HL-60/S4 (cell line): ENCODE measurements around the gene NAB2.

Source experiments
- in situ Hi-C: fragments of 300-500 bp; cut with MboI; formaldehyde crosslinking; loops from 2 replicates; pipeline ENCODE4 v1.14.3; 2022; ENCODE audit warnings: low sequenced_read_pairs

The NAB2 gene

GRCh38 chr12:57093415-57094207, 4.7 kb downstream of the NAB2 start:
- in situ Hi-C loops, result no loop called here

GRCh38 chr12:57094208-57095160, 5.6 kb downstream of the NAB2 start:
- in situ Hi-C loops, result no loop called here

GRCh38 chr12:57095440-57095839, 6.5 kb downstream of the NAB2 start:
- in situ Hi-C loops, result no loop called here

GRCh38 chr12:57096099-57096572, 7.2 kb downstream of the NAB2 start:
- in situ Hi-C loops, result no loop called here

- in situ Hi-C loops, result no loop called here
Observed at GRCh38 chr12:57096748-57097553, 8.0 kb downstream of the NAB2 start.

- in situ Hi-C loops, result no loop called here
Observed at GRCh38 chr12:57097554-57097835, 8.6 kb downstream of the NAB2 start.

- in situ Hi-C loops, result no loop called here
Observed at GRCh38 chr12:57098546-57098945, 9.6 kb downstream of the NAB2 start.

- in situ Hi-C loops, result no loop called here
Observed at GRCh38 chr12:57099047-57099714, 10.3 kb downstream of the NAB2 start.

- in situ Hi-C loops, result loop anchor here (25.0 kb wide), 1 partner anchor 337 kb away; the partner anchor contains the start of genes HSD17B6 and PRIM1
Observed at GRCh38 chr12:57099766-57100165, 10.9 kb downstream of the NAB2 start.

- in situ Hi-C loops, result loop anchor here (25.0 kb wide), 1 partner anchor 340 kb away; the partner anchor contains the start of genes HSD17B6 and PRIM1
Observed at GRCh38 chr12:57101892-57102695, 13.2 kb downstream of the NAB2 start.

- in situ Hi-C loops, result loop anchor here (25.0 kb wide), 1 partner anchor 342 kb away; the partner anchor contains the start of genes HSD17B6 and PRIM1
Observed at GRCh38 chr12:57103856-57104255, 14.9 kb downstream of the NAB2 start.

- in situ Hi-C loops, result loop anchor here (25.0 kb wide), 1 partner anchor 342 kb away; the partner anchor contains the start of genes HSD17B6 and PRIM1
Observed at GRCh38 chr12:57104292-57104910, 15.5 kb downstream of the NAB2 start.

- in situ Hi-C loops, result loop anchor here (25.0 kb wide), 1 partner anchor 343 kb away; the partner anchor contains the start of genes HSD17B6 and PRIM1
Observed at GRCh38 chr12:57105011-57105753, 16.3 kb downstream of the NAB2 start.

- in situ Hi-C loops, result loop anchor here (25.0 kb wide), 1 partner anchor 344 kb away; the partner anchor contains the start of genes HSD17B6 and PRIM1
Observed at GRCh38 chr12:57106021-57106708, 17.3 kb downstream of the NAB2 start.

- in situ Hi-C loops, result loop anchor here (25.0 kb wide), 1 partner anchor 345 kb away; the partner anchor contains the start of genes HSD17B6 and PRIM1
Observed at GRCh38 chr12:57107456-57108155, 18.7 kb downstream of the NAB2 start.
